Fibroblast of lung (primary cell): Measurements from ENCODE around the gene MAPK9. TPM values are rescaled to one million over a fixed set of nuclear protein-coding genes. Genes with fewer than 3 reads are reported as not detected.

Experiments used
- DNase-seq, 2 donors: peaks; one replicate each; pipeline versions ENCODE4 v3.0.0 to v3.0.0-alpha.2; 2010; ENCODE audit warnings: low read depth in 2 of 2
- H2AFZ ChIP-seq: 2 replicates; pipeline ENCODE4 v1.5.1; 2012; ENCODE audit warnings: low read length, control low read depth, inconsistent platforms
- H3K27ac ChIP-seq: 2 replicates; pipeline ENCODE4 v1.5.1; 2011; ENCODE audit warnings: low read length, control low read depth; ENCODE audit not compliant: insufficient read depth
- H3K27me3 ChIP-seq: 2 replicates; pipeline ENCODE4 v1.5.1; 2011; ENCODE audit warnings: mild to moderate bottlenecking, low read length; ENCODE audit not compliant: control insufficient read depth, insufficient read depth
- H3K36me3 ChIP-seq: 2 replicates; pipeline ENCODE4 v1.5.1; 2011; ENCODE audit warnings: low read length; ENCODE audit not compliant: control insufficient read depth, insufficient read depth
- H3K4me1 ChIP-seq: 2 replicates; pipeline ENCODE4 v1.5.1; 2011; ENCODE audit warnings: low read length; ENCODE audit not compliant: control insufficient read depth, insufficient read depth; ENCODE audit errors: extremely low read depth
- H3K4me2 ChIP-seq: 2 replicates; pipeline ENCODE4 v1.5.1; 2011; ENCODE audit warnings: low read length, control low read depth; ENCODE audit not compliant: insufficient read depth; ENCODE audit errors: extremely low read depth
- H3K4me3 ChIP-seq, 4 experiments: fragments of 200-600 bp in 1 of 4; sonication (generic) in 1 of 4; replicated peaks in 1 of 4; 2 replicates each; pipeline ENCODE4 v1.5.1; 2011 to 2016; ENCODE audit warnings: low read length in 4 of 4, low read depth in 3 of 4, mild to moderate bottlenecking in 3 of 4, control low read depth in 2 of 4, inconsistent platforms in 1 of 4, mixed read lengths in 1 of 4; ENCODE audit not compliant: insufficient read depth in 1 of 4; ENCODE audit errors: control extremely low read depth in 1 of 4
- H3K79me2 ChIP-seq: 2 replicates; pipeline ENCODE4 v1.5.1; 2012; ENCODE audit warnings: mild to moderate bottlenecking, low read length, inconsistent platforms; ENCODE audit not compliant: control insufficient read depth, insufficient read depth
- H3K9ac ChIP-seq: 2 replicates; pipeline ENCODE4 v1.5.1; 2011; ENCODE audit warnings: mild to moderate bottlenecking, low read length, control low read depth; ENCODE audit not compliant: insufficient read depth
- H3K9me3 ChIP-seq: 2 replicates; pipeline ENCODE4 v1.5.1; 2012; ENCODE audit warnings: low read depth, low read length; ENCODE audit not compliant: control insufficient read depth, insufficient read depth
- H4K20me1 ChIP-seq: 2 replicates; pipeline ENCODE4 v1.5.1; 2011; ENCODE audit warnings: low read length; ENCODE audit not compliant: control insufficient read depth, insufficient read depth; ENCODE audit errors: extremely low read depth
- CTCF ChIP-seq, 2 donors: IDR thresholded peaks in 1 of 2; conservative IDR thresholded peaks in 1 of 2; 1 replicate in 1 of 2; 2 replicates in 1 of 2; pipeline ENCODE4 v1.5.1; 2011 to 2012; ENCODE audit warnings: low read length in 2 of 2, control low read depth in 1 of 2, inconsistent platforms in 1 of 2, low read depth in 1 of 2, mild to moderate bottlenecking in 1 of 2
- EZH2 ChIP-seq: IDR thresholded peaks from 2 replicates; pipeline ENCODE4 v1.5.1; 2012; ENCODE audit warnings: low read length, control low read depth, mild to moderate bottlenecking; ENCODE audit errors: missing control alignments
- polyA plus RNA-seq, 2 donors: library from polyadenylated mRNA; depleted of rRNA in 1 of 2; stranded (reverse) in 1 of 2; unstranded in 1 of 2; fragments of >200 nt; gene quantifications; 2 replicates each; pipeline ENCODE4 v1.2.1, GENCODE V29; 2011 to 2012; ENCODE audit warnings: missing spikeins in 1 of 2
- total RNA-seq: library from RNA; depleted of rRNA; stranded (reverse); fragments of >200 nt; gene quantifications from 2 replicates; pipeline ENCODE4 v1.2.1, GENCODE V29; 2014

Gene MAPK9
- total and polyA plus RNA-seq, 2 donors (not counting 1 experiment from before 2014, with no cell fraction given): 27.6 to 36.8 TPM

GRCh38 chr5:180333661-180334060 is 41.8 kb upstream of the MAPK9 start:
- TF ChIP-seq EZH2: no peak
- no peak for TF ChIP-seq CTCF (conservative IDR thresholded peaks at IDR 0.05 in 1 of 2, IDR thresholded peaks at IDR 0.05 in 1 of 2; ENCODE audit: low read depth in 1 of 2, low read length in 2 of 2)
- H3K9me3 ChIP-seq: no peaks in the 10 kb centered on the region
- no peaks in the 10 kb centered on the region for H3K27me3 ChIP-seq
- peak; percentile 53 to 88 for DNase-seq
- no peak overlapping the region for H3K27ac ChIP-seq
- no peak overlapping the region for H2AFZ ChIP-seq
- H3K4me2 ChIP-seq: no peak overlapping the region
- H4K20me1 ChIP-seq: no peaks in the 10 kb centered on the region
- no peak overlapping the region for H3K9ac ChIP-seq
- H3K79me2 ChIP-seq: no peaks in the 10 kb centered on the region
- H3K36me3 ChIP-seq: peaks cover 2% of the 10 kb centered on the region
- no peak overlapping the region for H3K4me3 ChIP-seq
- H3K4me1 ChIP-seq: peaks cover 10% of the 10 kb centered on the region

- H3K27me3 ChIP-seq: no peaks in the 10 kb centered on the region
- no peaks in the 10 kb centered on the region for H3K9me3 ChIP-seq
- H4K20me1 ChIP-seq: no peaks in the 10 kb centered on the region
- no peak overlapping the region for H3K9ac ChIP-seq
- no peak for TF ChIP-seq EZH2
- no peak for TF ChIP-seq CTCF (conservative IDR thresholded peaks at IDR 0.05 in 1 of 2, IDR thresholded peaks at IDR 0.05 in 1 of 2; ENCODE audit: low read depth in 1 of 2, low read length in 2 of 2)
- H3K79me2 ChIP-seq: no peaks in the 10 kb centered on the region
- DNase-seq: no peak
- H3K4me3 ChIP-seq: no peak overlapping the region
- H3K27ac ChIP-seq: no peak overlapping the region
- no peak overlapping the region for H2AFZ ChIP-seq
- peaks cover 10% of the 10 kb centered on the region for H3K4me1 ChIP-seq
- peaks cover 2% of the 10 kb centered on the region for H3K36me3 ChIP-seq
- H3K4me2 ChIP-seq: no peak overlapping the region
Measured at GRCh38 chr5:180332861-180333260, 41.0 kb upstream of the MAPK9 start.

- Histone ChIP-seq H3K9ac (no peak overlapping the region), H3K36me3 (peaks cover 2% of the 10 kb centered on the region), H3K4me1 (peaks cover 10% of the 10 kb centered on the region)
Measured at GRCh38 chr5:180332051-180332517, 40.2 kb upstream of the MAPK9 start.

More at GRCh38 chr5:180332051-180332517, 40.2 kb upstream of the MAPK9 start:
- no peaks in the 10 kb centered on the region for H3K79me2 ChIP-seq
- no peak overlapping the region for H3K27ac ChIP-seq
- TF ChIP-seq CTCF (conservative IDR thresholded peaks at IDR 0.05 in 1 of 2, IDR thresholded peaks at IDR 0.05 in 1 of 2; ENCODE audit: low read depth in 1 of 2, low read length in 2 of 2) (peak; percentile 7 to 31), EZH2 (no peak)
- no peaks in the 10 kb centered on the region for H3K27me3 ChIP-seq
- H3K9me3 ChIP-seq: no peaks in the 10 kb centered on the region
- no peak overlapping the region for H3K4me3 ChIP-seq
- peak overlapping the region; percentile 2 for H3K4me2 ChIP-seq
- no peaks in the 10 kb centered on the region for H4K20me1 ChIP-seq
- no peak overlapping the region for H2AFZ ChIP-seq
- peak; percentile 25 to 66 for DNase-seq
